ENCODE results near the gene CXCR3.
"Not testable (repeated sequence)": the region's sequence is repeated elsewhere in the genome, so short reads cannot be mapped to it uniquely, and the experiment has no call there.

The CXCR3 gene

GRCh38 chrX:71607488-71607887 lies 10.8 kb downstream of the CXCR3 start:
- no peak for DNase-seq

- no peak for DNase-seq
Observed at GRCh38 chrX:71606536-71607216, 11.6 kb downstream of the CXCR3 start.

GRCh38 chrX:71604796-71605568 lies 13.3 kb downstream of the CXCR3 start:
- no peak for DNase-seq

- DNase-seq: no peak
Observed at GRCh38 chrX:71604141-71604540, 14.2 kb downstream of the CXCR3 start.

GRCh38 chrX:71603618-71604017 lies 14.7 kb downstream of the CXCR3 start:
- DNase-seq: no peak

GRCh38 chrX:71599965-71600364 lies 18.3 kb downstream of the CXCR3 start:
- no peak for DNase-seq

GRCh38 chrX:71593210-71593609 lies 25.1 kb downstream of the CXCR3 start:
- DNase-seq: not testable (repeated sequence)

GRCh38 chrX:71586929-71587328 lies 31.4 kb downstream of the CXCR3 start:
- no peak for DNase-seq

GRCh38 chrX:71581210-71581609 lies 37.1 kb downstream of the CXCR3 start:
- no peak for DNase-seq

GRCh38 chrX:71579990-71580380 lies 38.3 kb downstream of the CXCR3 start:
- DNase-seq: no peak

GRCh38 chrX:71579136-71579989 lies 38.9 kb downstream of the CXCR3 start:
- no peak for DNase-seq

- no peak for DNase-seq
Observed at GRCh38 chrX:71578253-71579135, 39.8 kb downstream of the CXCR3 start, which contains the start of gene GCNA. Gene GCNA (plus strand): TSS chrX:71578437. CDS start chrX:71580822, 2,385 bp downstream.

GRCh38 chrX:71577682-71578081 lies 40.6 kb downstream of the CXCR3 start:
- DNase-seq: no peak

- DNase-seq: no peak
Observed at GRCh38 chrX:71573590-71573989, 44.7 kb downstream of the CXCR3 start.

GRCh38 chrX:71571390-71571789 lies 46.9 kb downstream of the CXCR3 start:
- DNase-seq: not testable (repeated sequence)

Data from NCI-H446 (cell line).